B cell (primary cell): ENCODE measurements around the gene CEP85L. TPM values are rescaled to one million over a fixed set of nuclear protein-coding genes. Genes with fewer than 3 reads are reported as not detected.

Source experiments
- ATAC-seq: fragments of 200-7000 bp; cut with Tn5 transposase; one replicate; pipeline ENCODE4 v1.10.0; 2021; ENCODE audit warnings: low read depth, mild to moderate bottlenecking, moderate number of reproducible peaks, moderate library complexity
- CTCF ChIA-PET: fragments of 350-600 bp; sonication (Branson Sonifier 250); formaldehyde crosslinking; loops from one replicate; lab custom pipeline; 2021; ENCODE audit warnings: antibody characterized with exemption, inconsistent platforms; lab: Charles Lee
- POLR2A ChIA-PET: fragments of 350-600 bp; sonication (Branson Sonifier 250); formaldehyde crosslinking; loops from one replicate; lab custom pipeline; 2021; ENCODE audit warnings: antibody characterized with exemption; lab: Charles Lee
- DNase-seq: peaks from one replicate; pipeline ENCODE4 v3.0.0; 2013
- H2AFZ ChIP-seq: 2 replicates; pipeline ENCODE4 v1.6.1; 2012; ENCODE audit warnings: mild to moderate bottlenecking, low read depth, low read length; ENCODE audit not compliant: insufficient read depth, poor library complexity, severe bottlenecking
- H3K27ac ChIP-seq, 2 donors: 1 replicate in 1 of 2; 2 replicates in 1 of 2; pipeline ENCODE4 v1.5.1; 2012 to 2013; ENCODE audit warnings: low read length in 2 of 2, mild to moderate bottlenecking in 2 of 2, moderate library complexity in 1 of 2
- H3K27me3 ChIP-seq, 4 experiments: fragments of 200-600 bp in 1 of 4; sonication (generic) in 1 of 4; replicated peaks in 1 of 4; 1 replicate in 2 of 4; 2 replicates in 2 of 4; pipeline versions ENCODE4 v1.6.1 to v1.7.0; 2013 to 2016; ENCODE audit warnings: low read length in 3 of 4, mild to moderate bottlenecking in 2 of 4, mixed read lengths in 1 of 4, moderate library complexity in 1 of 4; ENCODE audit not compliant: insufficient read depth in 4 of 4, control insufficient read depth in 3 of 4; ENCODE audit errors: control extremely low read depth in 1 of 4
- H3K36me3 ChIP-seq, 2 experiments: replicated peaks in 1 of 2; 1 replicate in 1 of 2; 2 replicates in 1 of 2; pipeline versions ENCODE4 v1.6.1 to v1.7.1; 2013; ENCODE audit warnings: low read length in 1 of 2; ENCODE audit not compliant: insufficient read depth in 2 of 2, control insufficient read depth in 1 of 2; ENCODE audit errors: control extremely low read depth in 1 of 2, extremely low read depth in 1 of 2
- H3K4me1 ChIP-seq, 2 donors: fragments of 200-600 bp in 1 of 2; sonication (generic) in 1 of 2; 1 replicate in 1 of 2; 2 replicates in 1 of 2; pipeline versions ENCODE4 v1.5.1 to v1.6.1; 2013 to 2017; ENCODE audit warnings: low read length in 2 of 2; ENCODE audit not compliant: control insufficient read depth in 2 of 2, insufficient read depth in 2 of 2
- H3K4me2 ChIP-seq: replicated peaks from 2 replicates; pipeline ENCODE3; 2012; ENCODE audit warnings: mild to moderate bottlenecking, low read depth, low read length; ENCODE audit not compliant: poor library complexity, severe bottlenecking
- H3K4me3 ChIP-seq, 5 experiments: fragments of 200-600 bp in 1 of 5; sonication (generic) in 1 of 5; 1 replicate in 3 of 5; 2 replicates in 2 of 5; pipeline versions ENCODE4 v1.5.1 to v1.7.0; 2011 to 2016; ENCODE audit warnings: low read length in 4 of 5, mild to moderate bottlenecking in 4 of 5, low read depth in 2 of 5, control low read depth in 1 of 5, moderate library complexity in 1 of 5; ENCODE audit not compliant: insufficient read depth in 1 of 5; ENCODE audit errors: control extremely low read depth in 1 of 5, extremely low read depth in 1 of 5
- H3K79me2 ChIP-seq: fragments of 200-600 bp; sonication (generic); one replicate; pipeline ENCODE4 v1.6.0; 2016; ENCODE audit warnings: low read length; ENCODE audit not compliant: control insufficient read depth, insufficient read depth
- H3K9ac ChIP-seq: fragments of 200-600 bp; sonication (generic); 2 replicates; pipeline ENCODE4 v1.6.1; 2017; ENCODE audit warnings: mild to moderate bottlenecking, low read length, moderate library complexity
- H3K9me3 ChIP-seq, 3 donors: one replicate each; pipeline versions ENCODE4 v1.6.1 to v1.7.1; 2013; ENCODE audit warnings: low read length in 2 of 3; ENCODE audit not compliant: control insufficient read depth in 2 of 3, insufficient read depth in 1 of 3; ENCODE audit errors: control extremely low read depth in 1 of 3
- H4K20me1 ChIP-seq: 2 replicates; pipeline ENCODE4 v1.6.0; 2012; ENCODE audit warnings: mild to moderate bottlenecking, low read length; ENCODE audit not compliant: insufficient read depth, control insufficient read depth, poor library complexity, severe bottlenecking
- H3K27ac Mint-ChIP-seq: one replicate; pipeline ENCODE4 v1.8.0; 2021; ENCODE audit warnings: mixed read lengths
- H3K27me3 Mint-ChIP-seq: one replicate; pipeline ENCODE4 v1.8.0; 2021; ENCODE audit warnings: mixed read lengths
- H3K4me1 Mint-ChIP-seq: one replicate; pipeline ENCODE4 v1.8.0; 2021; ENCODE audit warnings: mixed read lengths
- H3K4me3 Mint-ChIP-seq: one replicate; pipeline ENCODE4 v1.8.0; 2021; ENCODE audit warnings: mixed read lengths
- H3K9me3 Mint-ChIP-seq: one replicate; pipeline ENCODE4 v1.8.0; 2022; ENCODE audit warnings: mixed read lengths; ENCODE audit not compliant: insufficient read depth
- EZH2 ChIP-seq: IDR thresholded peaks from 2 replicates; pipeline ENCODE4 v1.6.1; 2012; ENCODE audit warnings: borderline replicate concordance, low read depth, mild to moderate bottlenecking, moderate library complexity, low read length; ENCODE audit not compliant: insufficient read depth, poor library complexity, severe bottlenecking
- WGBS: methylation state at CpG from one replicate; pipeline ENCODE4 v1.1.5; 2013; ENCODE audit warnings: missing lambda C conversion rate; ENCODE audit not compliant: insufficient coverage; 5-methylcytosine and 5-hydroxymethylcytosine counted together
- intact Hi-C: fragments of 100-400 bp; cut with micrococcal nuclease; formaldehyde crosslinking; loops from one replicate; pipeline ENCODE4 v1.10.0; 2022
- polyA plus RNA-seq: library from polyadenylated mRNA; depleted of rRNA; stranded (reverse); fragments of >200 nt; gene quantifications from 2 replicates; pipeline ENCODE4 v1.2.3, GENCODE V29; 2012
- total RNA-seq, 2 donors: library from RNA; stranded (reverse); fragments of 120-200 nt in 1 of 2; gene quantifications; 1 replicate in 1 of 2; 2 replicates in 1 of 2; pipeline versions ENCODE4 v1.2.3 to v1.2.4, GENCODE V29; 2013 to 2022
- TF ChIP-seq, protein P1 (sequence below): fragments of 200-600 bp; IDR thresholded peaks from one replicate; pipeline ENCODE4 v1.8.0; 2022; ENCODE audit warnings: antibody characterized with exemption, mild to moderate bottlenecking

Gene CEP85L
- total and polyA plus RNA-seq, 2 donors (not counting 1 experiment from before 2014, with no cell fraction given), result 7.6 to 32.1 TPM

DNA sequence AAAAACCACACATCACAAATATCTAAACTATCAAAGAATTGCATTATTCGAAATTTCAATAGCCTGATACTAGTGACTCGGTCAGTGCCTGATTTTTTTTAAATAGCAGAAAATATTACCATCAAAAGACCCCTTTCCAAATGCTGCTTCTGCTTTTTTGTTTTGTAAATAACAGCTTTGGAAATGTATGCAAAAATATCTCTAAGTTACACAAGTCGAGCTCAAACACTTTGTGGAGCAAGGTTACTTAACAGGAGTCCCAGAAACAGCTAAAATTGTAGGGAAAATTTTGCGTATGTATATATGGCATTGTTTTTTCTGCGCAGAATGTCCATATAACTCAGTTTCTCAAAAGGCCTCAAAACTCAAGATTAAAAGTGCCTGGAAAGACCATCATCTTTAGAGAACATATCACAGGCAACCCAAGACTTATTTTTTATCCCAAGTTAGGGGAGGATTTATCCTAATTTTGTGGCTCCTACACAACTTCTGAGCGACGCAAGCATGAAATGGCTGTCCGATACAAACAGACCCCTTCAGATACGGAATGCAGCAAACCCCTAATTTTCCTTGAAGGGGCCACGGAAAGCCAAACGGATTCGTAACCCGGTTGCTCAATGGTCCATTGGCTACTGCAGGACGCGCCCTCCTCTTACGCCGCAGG lies 1.3 kb downstream of the CEP85L start:
- peak overlapping the region; percentile 93 for H3K9ac ChIP-seq
- H4K20me1 ChIP-seq, result peaks cover 5% of the 10 kb centered on the region
- peak overlapping the region; percentile 92 for H3K27ac Mint-ChIP-seq
- WGBS, result 0% methylated on average over 12 of the region's 17 CpGs
- peak overlapping the region; percentile 90 for H3K4me3 Mint-ChIP-seq
- peaks cover 50% of the 10 kb centered on the region for H3K79me2 ChIP-seq
- no peaks in the 10 kb centered on the region for H3K9me3 Mint-ChIP-seq
- H3K27me3 ChIP-seq, result no peaks in the 10 kb centered on the region
- H3K27me3 Mint-ChIP-seq, result no peaks in the 10 kb centered on the region
- no peak for ATAC-seq
- POLR2A ChIA-PET, result interaction anchor here (2.2 kb wide), 1 partner anchor 59 kb away, joined by 19 read pairs; no protein-coding TSS in a partner anchor
- H3K4me2 ChIP-seq, result peak overlapping the region; percentile 95
- TF ChIP-seq EZH2, result no peak
- TF ChIP-seq, protein P1, sequence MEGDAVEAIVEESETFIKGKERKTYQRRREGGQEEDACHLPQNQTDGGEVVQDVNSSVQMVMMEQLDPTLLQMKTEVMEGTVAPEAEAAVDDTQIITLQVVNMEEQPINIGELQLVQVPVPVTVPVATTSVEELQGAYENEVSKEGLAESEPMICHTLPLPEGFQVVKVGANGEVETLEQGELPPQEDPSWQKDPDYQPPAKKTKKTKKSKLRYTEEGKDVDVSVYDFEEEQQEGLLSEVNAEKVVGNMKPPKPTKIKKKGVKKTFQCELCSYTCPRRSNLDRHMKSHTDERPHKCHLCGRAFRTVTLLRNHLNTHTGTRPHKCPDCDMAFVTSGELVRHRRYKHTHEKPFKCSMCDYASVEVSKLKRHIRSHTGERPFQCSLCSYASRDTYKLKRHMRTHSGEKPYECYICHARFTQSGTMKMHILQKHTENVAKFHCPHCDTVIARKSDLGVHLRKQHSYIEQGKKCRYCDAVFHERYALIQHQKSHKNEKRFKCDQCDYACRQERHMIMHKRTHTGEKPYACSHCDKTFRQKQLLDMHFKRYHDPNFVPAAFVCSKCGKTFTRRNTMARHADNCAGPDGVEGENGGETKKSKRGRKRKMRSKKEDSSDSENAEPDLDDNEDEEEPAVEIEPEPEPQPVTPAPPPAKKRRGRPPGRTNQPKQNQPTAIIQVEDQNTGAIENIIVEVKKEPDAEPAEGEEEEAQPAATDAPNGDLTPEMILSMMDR, result no peak
- peak overlapping the region; percentile 59 to 89 (median 73) for H3K4me3 ChIP-seq
- CTCF ChIA-PET, result interaction anchor here (0.9 to 2.4 kb wide), 6 partner anchors 31 to 150 kb away, joined by 3 to 13 read pairs (median 4); no protein-coding TSS in a partner anchor
- DNase-seq, result no peak
- H3K9me3 ChIP-seq, result no peaks in the 10 kb centered on the region
- no peaks in the 10 kb centered on the region for H3K36me3 ChIP-seq
- intact Hi-C loops, result loop anchor here (2.0 to 5.0 kb wide), 4 partner anchors 69 to 975 kb away; partner anchors contain the start of genes FAM184A, MAN1A1 and NUS1
- peaks cover 12 to 13% of the 10 kb centered on the region in 2 donors for H3K4me1 ChIP-seq
- peaks cover 20% of the 10 kb centered on the region for H3K4me1 Mint-ChIP-seq
- H2AFZ ChIP-seq, result peak overlapping the region; percentile 99
- H3K27ac ChIP-seq, result peak overlapping the region in 1 of 2 donors; percentile 86
